Measurements from ENCODE around the gene HSPA9. TPM values are rescaled to one million over a fixed set of nuclear protein-coding genes. Genes with fewer than 3 reads are reported as not detected.
A peak's percentile ranks its signal among the peaks of the same experiment; 100 is the strongest.

Gene HSPA9
- total and polyA plus RNA-seq, 2 donors (not counting 1 experiment from before 2014, with no cell fraction given): 66.5 to 139 TPM

DNA sequence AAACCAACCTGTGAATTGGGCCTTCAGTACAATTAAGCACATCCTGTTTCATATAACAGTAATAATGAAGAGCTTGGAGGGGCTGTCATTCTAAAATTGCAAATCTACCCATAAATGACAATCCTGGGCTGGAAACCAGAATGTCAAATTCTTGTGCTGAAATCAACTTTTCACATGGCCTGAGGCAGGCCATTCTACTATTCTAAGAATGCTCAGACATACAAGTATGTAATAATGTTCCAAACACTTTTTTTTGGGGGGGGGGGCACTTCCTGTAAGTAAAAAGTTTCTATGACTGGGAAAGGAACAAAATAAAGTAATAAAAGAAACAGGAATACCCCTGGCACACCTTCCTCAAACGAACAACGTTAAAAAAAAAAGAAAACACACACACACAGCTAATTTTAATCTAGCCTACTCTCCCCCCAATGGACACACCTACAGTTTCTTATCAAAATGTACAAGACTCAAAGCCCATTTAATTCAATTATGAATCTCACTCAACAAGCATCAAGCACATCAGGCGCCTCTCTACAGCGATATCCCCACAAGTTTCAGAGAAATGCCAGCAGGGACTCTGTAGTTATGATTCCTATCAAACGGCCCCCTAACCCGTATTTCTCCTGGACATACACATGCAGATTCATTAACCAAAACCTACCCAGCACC is 33.6 kb downstream of the HSPA9 start:
- no peak for ATAC-seq (ENCODE audit: low read depth)
- peak overlapping the region; percentile 97 to 100 for H3K27ac ChIP-seq (ENCODE audit: low read length in 2 of 2)
- H2AFZ ChIP-seq (ENCODE audit: insufficient read depth, low read depth, low read length, poor library complexity, severe bottlenecking): no peak overlapping the region
- ChIA-PET POLR2A (interaction anchor here (2.4 to 3.4 kb wide), 2 partner anchors 34 to 189 kb away, joined by 12 to 32 read pairs; partner anchors contain the start of genes HSPA9 and KDM3B), CTCF (interaction anchor here (3.3 kb wide), 1 partner anchor 33 kb away, joined by 23 read pairs; the partner anchor contains the start of gene HSPA9)
- no peaks in the 10 kb centered on the region for H3K27me3 Mint-ChIP-seq
- no peaks in the 10 kb centered on the region for H3K27me3 ChIP-seq (replicated peaks in 1 of 4; ENCODE audit: control extremely low read depth in 1 of 4, control insufficient read depth in 3 of 4, insufficient read depth in 4 of 4, low read length in 3 of 4)
- whole genome bisulfite sequencing (ENCODE audit: insufficient coverage): 3% methylated on average over 4 of the region's 6 CpGs
- H4K20me1 ChIP-seq (ENCODE audit: control insufficient read depth, insufficient read depth, low read length, poor library complexity, severe bottlenecking): peaks cover 15% of the 10 kb centered on the region
- no peaks in the 10 kb centered on the region for H3K36me3 ChIP-seq (replicated peaks in 1 of 2; ENCODE audit: control extremely low read depth in 1 of 2, control insufficient read depth in 1 of 2, extremely low read depth in 1 of 2, insufficient read depth in 2 of 2, low read length in 1 of 2)
- H3K79me2 ChIP-seq (ENCODE audit: control insufficient read depth, insufficient read depth, low read length): peaks cover 94% of the 10 kb centered on the region
- DNase-seq: no peak
- H3K4me2 ChIP-seq (replicated peaks; ENCODE audit: low read depth, low read length, poor library complexity, severe bottlenecking): peak overlapping the region; percentile 86
- peak overlapping the region; percentile 100 for H3K27ac Mint-ChIP-seq
- peak overlapping the region; percentile 94 for H3K4me3 Mint-ChIP-seq
- intact Hi-C loops (cut with micrococcal nuclease): loop anchor here (2.0 to 10.0 kb wide), 2 partner anchors 509 to 1573 kb away; partner anchors contain the start of genes FAM13B and PURA
- no peaks in the 10 kb centered on the region for H3K9me3 ChIP-seq (ENCODE audit: control extremely low read depth in 1 of 3, control insufficient read depth in 2 of 3, insufficient read depth in 1 of 3, low read length in 2 of 3)
- TF ChIP-seq, protein P1, sequence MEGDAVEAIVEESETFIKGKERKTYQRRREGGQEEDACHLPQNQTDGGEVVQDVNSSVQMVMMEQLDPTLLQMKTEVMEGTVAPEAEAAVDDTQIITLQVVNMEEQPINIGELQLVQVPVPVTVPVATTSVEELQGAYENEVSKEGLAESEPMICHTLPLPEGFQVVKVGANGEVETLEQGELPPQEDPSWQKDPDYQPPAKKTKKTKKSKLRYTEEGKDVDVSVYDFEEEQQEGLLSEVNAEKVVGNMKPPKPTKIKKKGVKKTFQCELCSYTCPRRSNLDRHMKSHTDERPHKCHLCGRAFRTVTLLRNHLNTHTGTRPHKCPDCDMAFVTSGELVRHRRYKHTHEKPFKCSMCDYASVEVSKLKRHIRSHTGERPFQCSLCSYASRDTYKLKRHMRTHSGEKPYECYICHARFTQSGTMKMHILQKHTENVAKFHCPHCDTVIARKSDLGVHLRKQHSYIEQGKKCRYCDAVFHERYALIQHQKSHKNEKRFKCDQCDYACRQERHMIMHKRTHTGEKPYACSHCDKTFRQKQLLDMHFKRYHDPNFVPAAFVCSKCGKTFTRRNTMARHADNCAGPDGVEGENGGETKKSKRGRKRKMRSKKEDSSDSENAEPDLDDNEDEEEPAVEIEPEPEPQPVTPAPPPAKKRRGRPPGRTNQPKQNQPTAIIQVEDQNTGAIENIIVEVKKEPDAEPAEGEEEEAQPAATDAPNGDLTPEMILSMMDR (IDR thresholded peaks at IDR 0.05): no peak
- TF ChIP-seq EZH2 (IDR thresholded peaks at IDR 0.05; ENCODE audit: borderline replicate concordance, insufficient read depth, low read depth, low read length, poor library complexity, severe bottlenecking): no peak
- peak overlapping the region; percentile 99 for H3K9ac ChIP-seq (ENCODE audit: low read length)
- H3K4me1 Mint-ChIP-seq: peaks cover 75% of the 10 kb centered on the region
- peaks cover 33 to 46% of the 10 kb centered on the region in 2 donors for H3K4me1 ChIP-seq (ENCODE audit: control insufficient read depth in 2 of 2, insufficient read depth in 2 of 2, low read length in 2 of 2)
- H3K9me3 Mint-ChIP-seq (ENCODE audit: insufficient read depth): no peaks in the 10 kb centered on the region
- peak overlapping the region; percentile 50 to 98 (median 86) for H3K4me3 ChIP-seq (ENCODE audit: control extremely low read depth in 1 of 5, extremely low read depth in 1 of 5, insufficient read depth in 1 of 5, low read depth in 2 of 5, low read length in 4 of 5)

DNA sequence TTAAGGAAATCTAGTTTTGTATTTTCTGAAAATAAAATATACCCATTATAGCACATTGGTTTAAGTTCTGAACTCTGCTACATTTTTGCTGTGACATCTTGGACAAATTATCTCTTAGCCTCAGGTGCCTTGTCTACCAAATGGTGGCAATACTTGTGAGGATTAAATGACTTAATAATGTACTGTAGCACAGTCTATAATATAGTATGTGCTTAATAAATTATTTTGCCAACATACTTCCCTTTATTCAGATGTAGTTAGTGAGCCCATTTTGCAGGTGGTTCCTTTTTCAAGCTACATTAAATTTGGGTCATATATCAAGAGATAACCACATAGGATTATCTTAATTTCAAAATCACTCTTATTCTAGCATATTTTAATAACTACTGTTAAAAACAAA is 35.4 kb downstream of the HSPA9 start:
- ATAC-seq (ENCODE audit: low read depth) (no peak), DNase-seq (no peak)
- no peak overlapping the region for H2AFZ ChIP-seq (ENCODE audit: insufficient read depth, low read depth, low read length, poor library complexity, severe bottlenecking)
- H3K79me2 ChIP-seq (ENCODE audit: control insufficient read depth, insufficient read depth, low read length): peaks cover 94% of the 10 kb centered on the region
- H3K36me3 ChIP-seq (replicated peaks in 1 of 2; ENCODE audit: control extremely low read depth in 1 of 2, control insufficient read depth in 1 of 2, extremely low read depth in 1 of 2, insufficient read depth in 2 of 2, low read length in 1 of 2): peaks cover 0 to 12% of the 10 kb centered on the region in 2 experiments
- TF ChIP-seq EZH2 (IDR thresholded peaks at IDR 0.05; ENCODE audit: borderline replicate concordance, insufficient read depth, low read depth, low read length, poor library complexity, severe bottlenecking): no peak
- TF ChIP-seq, protein P1 (IDR thresholded peaks at IDR 0.05): no peak
- no peak overlapping the region for H3K4me3 ChIP-seq (ENCODE audit: control extremely low read depth in 1 of 5, extremely low read depth in 1 of 5, insufficient read depth in 1 of 5, low read depth in 2 of 5, low read length in 4 of 5)
- Mint-ChIP-seq H3K27me3 (no peaks in the 10 kb centered on the region), H3K27ac (no peak overlapping the region), H3K4me3 (no peak overlapping the region), H3K9me3 (ENCODE audit: insufficient read depth) (no peaks in the 10 kb centered on the region), H3K4me1 (peaks cover 70% of the 10 kb centered on the region)
- peak overlapping the region in 1 of 2 donors; percentile 47 for H3K27ac ChIP-seq (ENCODE audit: low read length in 2 of 2)
- peaks cover 33% of the 10 kb centered on the region for H4K20me1 ChIP-seq (ENCODE audit: control insufficient read depth, insufficient read depth, low read length, poor library complexity, severe bottlenecking)
- H3K9ac ChIP-seq (ENCODE audit: low read length): no peak overlapping the region
- H3K27me3 ChIP-seq (replicated peaks in 1 of 4; ENCODE audit: control extremely low read depth in 1 of 4, control insufficient read depth in 3 of 4, insufficient read depth in 4 of 4, low read length in 3 of 4): no peaks in the 10 kb centered on the region
- ChIA-PET POLR2A (no interaction called here), CTCF (no interaction called here)
- intact Hi-C loops (cut with micrococcal nuclease): loop anchor here (10.0 kb wide), 1 partner anchor 1575 kb away; the partner anchor contains the start of gene PURA
- peak overlapping the region; percentile 1 for H3K4me2 ChIP-seq (replicated peaks; ENCODE audit: low read depth, low read length, poor library complexity, severe bottlenecking)
- H3K9me3 ChIP-seq (ENCODE audit: control extremely low read depth in 1 of 3, control insufficient read depth in 2 of 3, insufficient read depth in 1 of 3, low read length in 2 of 3): no peaks in the 10 kb centered on the region
- H3K4me1 ChIP-seq (ENCODE audit: control insufficient read depth in 2 of 2, insufficient read depth in 2 of 2, low read length in 2 of 2): peaks cover 28 to 40% of the 10 kb centered on the region in 2 donors
